SK-N-MC (cell line): ENCODE measurements around the gene TFB2M.
A peak's percentile ranks its signal among the peaks of the same experiment; 100 is the strongest.

ENCODE experiments used
- DNase-seq: peaks from one replicate; pipeline ENCODE4 v3.0.0-alpha.2; 2011; ENCODE audit warnings: low read depth, low spot score
- H3K27ac ChIP-seq: fragments of 200-600 bp; sonication (generic); 2 replicates; pipeline ENCODE4 v1.5.1; 2016; ENCODE audit warnings: mixed run types
- H3K36me3 ChIP-seq: fragments of 200-600 bp; sonication (generic); 2 replicates; pipeline ENCODE4 v1.6.1; 2017; ENCODE audit warnings: antibody characterized with exemption, low read length, mixed read lengths; ENCODE audit not compliant: insufficient read depth
- H3K4me3 ChIP-seq: fragments of 200-600 bp; sonication (generic); 2 replicates; pipeline ENCODE4 v1.5.1; 2016
- H3K9ac ChIP-seq: fragments of 200-600 bp; sonication (generic); 2 replicates; pipeline ENCODE4 v1.8.0; 2017; ENCODE audit warnings: mixed run types, mixed read lengths; ENCODE audit not compliant: insufficient read length
- H3K9me3 ChIP-seq: fragments of 200-600 bp; sonication (generic); 2 replicates; pipeline ENCODE4 v1.6.1; 2017; ENCODE audit warnings: low read depth, mild to moderate bottlenecking, antibody characterized with exemption, low read length, moderate library complexity, mixed read lengths
- EZH2 ChIP-seq: fragments of 200-600 bp; sonication (generic); IDR thresholded peaks from one replicate; pipeline ENCODE4 v1.6.1; 2017; ENCODE audit warnings: antibody characterized with exemption
- FOXP2 ChIP-seq: optimal IDR thresholded peaks from 2 replicates; pipeline ENCODE3; 2011; ENCODE audit warnings: mild to moderate bottlenecking, moderate library complexity; ENCODE audit not compliant: insufficient read depth; ENCODE audit errors: extremely low read length, control extremely low read depth
- POLR2AphosphoS5 ChIP-seq: IDR thresholded peaks from 2 replicates; pipeline ENCODE4 v1.6.1; 2012; ENCODE audit warnings: mild to moderate bottlenecking, low read depth, low read length, borderline replicate concordance

Gene TFB2M

GRCh38 chr1:246588159-246588721, 22.2 kb upstream of the TFB2M start:
- H3K27ac ChIP-seq: no peak overlapping the region
- H3K9ac ChIP-seq: no peak overlapping the region
- no peak overlapping the region for H3K4me3 ChIP-seq
- TF ChIP-seq FOXP2 (no peak), EZH2 (no peak), POLR2AphosphoS5 (no peak)
- H3K9me3 ChIP-seq: peaks cover 6% of the 10 kb centered on the region; the same call in 1 of the 2 replicates
- DNase-seq: no peak
- H3K36me3 ChIP-seq: 0 out of 2 replicates have a peak, but pooled peaks cover 11% of the 10 kb centered on the region

GRCh38 chr1:246587606-246588005, 21.5 kb upstream of the TFB2M start:
- DNase-seq: no peak
- Histone ChIP-seq H3K27ac (peak overlapping the region; percentile 38; the same call in 1 of the 2 replicates), H3K4me3 (no peak overlapping the region), H3K9ac (no peak overlapping the region), H3K9me3 (peaks cover 6% of the 10 kb centered on the region; the same call in 1 of the 2 replicates), H3K36me3 (0 out of 2 replicates have a peak, but pooled peaks cover 11% of the 10 kb centered on the region)
- TF ChIP-seq FOXP2: no peak
- no peak for TF ChIP-seq EZH2
- no peak for TF ChIP-seq POLR2AphosphoS5

DNA sequence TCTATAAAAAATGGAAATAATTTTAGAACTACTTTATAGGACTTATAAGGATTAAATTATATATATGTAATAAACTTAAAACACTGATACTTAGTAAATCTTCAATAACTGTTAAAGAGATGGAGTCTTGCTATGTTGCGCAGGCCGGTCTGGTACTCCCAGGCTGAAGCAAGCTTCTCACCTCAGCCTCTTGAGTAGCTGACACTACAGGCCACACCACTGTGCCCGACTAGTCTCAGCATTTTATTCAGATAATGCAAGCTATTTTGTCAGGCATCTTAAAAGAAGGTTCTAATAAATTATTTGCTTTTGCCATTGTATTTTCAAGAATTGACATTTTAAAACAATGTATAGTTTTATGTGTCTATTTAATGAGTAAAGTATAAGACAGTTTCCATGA, 21.0 kb upstream of the TFB2M start:
- Histone ChIP-seq H3K4me3 (no peak overlapping the region), H3K36me3 (0 out of 2 replicates have a peak, but pooled peaks cover 11% of the 10 kb centered on the region), H3K9ac (no peak overlapping the region), H3K27ac (peak overlapping the region; percentile 38; the same call in 1 of the 2 replicates), H3K9me3 (peaks cover 6% of the 10 kb centered on the region; the same call in 1 of the 2 replicates)
- TF ChIP-seq EZH2 (no peak), POLR2AphosphoS5 (no peak), FOXP2 (no peak)
- DNase-seq: no peak

GRCh38 chr1:246583448-246584185, 17.6 kb upstream of the TFB2M start:
- H3K9me3 ChIP-seq: no peaks in the 10 kb centered on the region
- no peak overlapping the region for H3K4me3 ChIP-seq
- TF ChIP-seq EZH2 (no peak), POLR2AphosphoS5 (no peak), FOXP2 (no peak)
- H3K27ac ChIP-seq: no peak overlapping the region
- H3K9ac ChIP-seq: no peak overlapping the region
- no peak for DNase-seq
- 0 out of 2 replicates have a peak, but pooled peaks cover 5% of the 10 kb centered on the region for H3K36me3 ChIP-seq

DNA sequence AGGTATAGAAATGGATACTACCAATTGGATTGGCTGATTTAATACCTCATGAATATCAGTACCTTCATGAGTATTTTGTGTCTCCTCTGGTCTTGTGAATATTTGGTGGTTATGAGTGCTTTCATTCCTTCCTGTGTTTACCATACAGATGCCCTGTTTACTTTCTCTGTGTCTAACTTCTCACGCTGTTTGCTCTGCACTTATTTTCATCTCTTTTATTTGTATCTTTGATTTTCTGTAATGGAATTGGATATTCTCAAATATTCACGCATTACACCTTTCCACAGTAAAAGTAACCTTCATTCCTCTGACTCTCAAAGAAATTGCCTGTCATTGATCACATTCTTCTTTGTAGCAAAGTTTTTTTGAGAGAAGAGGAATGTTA, 17.0 kb upstream of the TFB2M start:
- no peak overlapping the region for H3K9ac ChIP-seq
- H3K36me3 ChIP-seq: 0 out of 2 replicates have a peak, but pooled peaks cover 5% of the 10 kb centered on the region
- H3K4me3 ChIP-seq: no peak overlapping the region
- H3K9me3 ChIP-seq: no peaks in the 10 kb centered on the region
- no peak for DNase-seq
- TF ChIP-seq EZH2 (no peak), FOXP2 (no peak), POLR2AphosphoS5 (no peak)
- no peak overlapping the region for H3K27ac ChIP-seq

DNA sequence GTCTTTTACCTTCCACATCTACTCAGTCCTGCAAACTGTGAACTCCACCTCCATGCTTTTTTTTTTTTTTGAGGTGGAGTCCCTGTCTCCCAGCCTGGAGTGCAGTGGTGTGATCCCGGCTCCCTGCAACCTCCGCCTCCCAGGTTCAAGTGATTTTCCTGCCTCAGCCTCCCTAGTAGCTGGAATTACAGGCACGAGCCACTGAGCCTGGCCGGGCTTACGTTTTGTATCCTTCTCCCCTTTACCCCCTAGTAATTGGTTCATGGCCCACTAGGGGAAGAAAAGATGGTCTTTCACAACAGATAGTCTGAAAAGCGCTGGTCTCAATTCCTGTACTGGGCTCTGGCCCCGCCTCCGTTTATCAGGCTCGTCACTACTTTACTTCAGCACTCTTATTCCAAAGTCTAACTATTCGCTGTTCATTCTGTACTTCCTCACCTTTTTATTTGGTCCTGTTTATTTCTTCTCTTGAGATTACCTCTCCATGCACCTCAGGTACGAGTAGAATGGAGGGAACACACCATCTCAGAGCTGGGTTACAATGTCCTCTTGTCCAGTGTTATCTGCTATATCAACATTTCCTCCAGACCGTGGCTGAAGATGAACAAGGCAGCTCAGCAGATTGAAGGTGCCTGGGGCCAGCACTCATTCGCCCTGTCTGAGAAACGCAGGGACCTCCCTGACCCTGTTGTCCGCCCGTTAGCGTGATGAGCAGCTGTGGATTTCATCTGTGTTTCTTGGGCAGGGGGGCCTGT, 16.4 kb upstream of the TFB2M start:
- H3K27ac ChIP-seq: peak overlapping the region; percentile 68; the same call in 1 of the 2 replicates
- H3K9me3 ChIP-seq: no peaks in the 10 kb centered on the region
- H3K9ac ChIP-seq: no peak overlapping the region
- TF ChIP-seq FOXP2 (no peak), EZH2 (no peak), POLR2AphosphoS5 (no peak)
- DNase-seq: no peak
- 0 out of 2 replicates have a peak, but pooled peaks cover 5% of the 10 kb centered on the region for H3K36me3 ChIP-seq
- no peak overlapping the region for H3K4me3 ChIP-seq

DNA sequence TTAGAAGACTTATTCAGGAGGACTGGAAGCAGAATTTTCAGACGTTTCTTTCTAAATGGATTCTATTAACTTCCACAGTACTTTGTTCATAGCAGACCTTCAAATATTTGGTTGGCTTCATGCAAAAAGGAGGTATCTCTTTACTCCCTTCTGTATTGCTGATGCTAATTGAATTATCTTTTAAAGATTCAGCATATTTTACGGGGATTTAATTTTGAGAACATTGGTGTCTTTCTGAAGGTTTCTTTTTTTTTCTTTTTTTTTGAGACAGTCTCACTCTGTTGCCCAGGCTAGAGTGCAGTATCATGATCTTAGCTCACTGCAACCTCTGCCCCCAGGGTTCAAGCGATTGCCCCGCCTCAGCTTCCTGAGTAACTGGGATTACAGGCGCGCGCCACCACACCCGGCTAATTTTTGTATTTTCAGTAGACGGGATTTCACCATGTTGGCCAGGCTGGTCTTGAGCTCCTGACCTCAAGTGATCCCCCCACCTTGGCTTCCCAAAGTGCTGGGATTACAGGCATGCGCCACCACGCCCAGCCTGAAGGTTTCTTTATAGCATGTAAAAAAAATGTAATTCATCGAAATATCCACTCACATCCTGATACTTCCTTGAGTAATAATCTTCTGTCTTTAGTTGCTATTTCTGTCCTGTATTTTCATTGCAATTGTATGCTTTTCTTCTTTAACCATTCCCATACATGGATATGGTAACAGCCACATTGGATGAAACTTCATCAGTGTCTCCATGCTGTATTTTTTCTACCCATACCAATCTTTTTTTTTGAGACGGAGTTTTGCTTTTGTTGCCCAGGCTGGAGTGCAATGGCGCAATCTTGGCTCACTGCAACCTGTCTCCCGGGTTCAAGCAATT, 14.7 kb upstream of the TFB2M start:
- DNase-seq: no peak
- peak overlapping the region; percentile 86; the same call in 1 of the 2 replicates for H3K27ac ChIP-seq
- H3K9ac ChIP-seq: no peak overlapping the region
- no peak for TF ChIP-seq EZH2
- TF ChIP-seq FOXP2: no peak
- TF ChIP-seq POLR2AphosphoS5: no peak
- H3K9me3 ChIP-seq: no peaks in the 10 kb centered on the region
- 0 out of 2 replicates have a peak, but pooled peaks cover 5% of the 10 kb centered on the region for H3K36me3 ChIP-seq
- H3K4me3 ChIP-seq: peak overlapping the region; percentile 18

DNA sequence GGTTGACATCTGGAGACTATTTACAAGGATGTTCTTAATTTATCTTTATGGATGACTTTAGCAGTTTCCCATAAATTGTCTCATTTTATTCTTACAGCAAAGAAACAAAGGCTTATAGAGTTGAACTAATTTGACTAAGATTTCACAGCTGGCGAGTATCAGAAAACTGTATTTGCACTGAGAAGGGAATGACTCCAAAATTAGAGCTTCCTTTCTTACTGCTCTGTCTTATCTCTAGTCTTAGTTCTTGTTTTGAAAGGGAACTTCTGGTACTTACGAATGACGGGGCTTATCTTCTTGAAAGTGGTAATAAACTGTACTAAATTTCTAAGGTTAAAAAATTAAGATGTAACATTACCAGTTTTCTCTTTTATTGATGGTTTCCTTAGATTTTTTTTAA, 13.8 kb upstream of the TFB2M start:
- H3K36me3 ChIP-seq: 0 out of 2 replicates have a peak, but pooled peaks cover 5% of the 10 kb centered on the region
- no peak overlapping the region for H3K9ac ChIP-seq
- H3K4me3 ChIP-seq: peak overlapping the region; percentile 18
- DNase-seq: no peak
- no peak for TF ChIP-seq EZH2
- no peak; the same call in 1 of the 2 replicates for TF ChIP-seq POLR2AphosphoS5
- no peaks in the 10 kb centered on the region for H3K9me3 ChIP-seq
- peak overlapping the region; percentile 86 for H3K27ac ChIP-seq
